ENCODE measurements around the gene EPS8L3.
"Not testable (repeated sequence)": the region's sequence is repeated elsewhere in the genome, so short reads cannot be mapped to it uniquely, and the experiment has no call there.

EPS8L3 gene, protein sequence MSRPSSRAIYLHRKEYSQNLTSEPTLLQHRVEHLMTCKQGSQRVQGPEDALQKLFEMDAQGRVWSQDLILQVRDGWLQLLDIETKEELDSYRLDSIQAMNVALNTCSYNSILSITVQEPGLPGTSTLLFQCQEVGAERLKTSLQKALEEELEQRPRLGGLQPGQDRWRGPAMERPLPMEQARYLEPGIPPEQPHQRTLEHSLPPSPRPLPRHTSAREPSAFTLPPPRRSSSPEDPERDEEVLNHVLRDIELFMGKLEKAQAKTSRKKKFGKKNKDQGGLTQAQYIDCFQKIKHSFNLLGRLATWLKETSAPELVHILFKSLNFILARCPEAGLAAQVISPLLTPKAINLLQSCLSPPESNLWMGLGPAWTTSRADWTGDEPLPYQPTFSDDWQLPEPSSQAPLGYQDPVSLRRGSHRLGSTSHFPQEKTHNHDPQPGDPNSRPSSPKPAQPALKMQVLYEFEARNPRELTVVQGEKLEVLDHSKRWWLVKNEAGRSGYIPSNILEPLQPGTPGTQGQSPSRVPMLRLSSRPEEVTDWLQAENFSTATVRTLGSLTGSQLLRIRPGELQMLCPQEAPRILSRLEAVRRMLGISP

DNA sequence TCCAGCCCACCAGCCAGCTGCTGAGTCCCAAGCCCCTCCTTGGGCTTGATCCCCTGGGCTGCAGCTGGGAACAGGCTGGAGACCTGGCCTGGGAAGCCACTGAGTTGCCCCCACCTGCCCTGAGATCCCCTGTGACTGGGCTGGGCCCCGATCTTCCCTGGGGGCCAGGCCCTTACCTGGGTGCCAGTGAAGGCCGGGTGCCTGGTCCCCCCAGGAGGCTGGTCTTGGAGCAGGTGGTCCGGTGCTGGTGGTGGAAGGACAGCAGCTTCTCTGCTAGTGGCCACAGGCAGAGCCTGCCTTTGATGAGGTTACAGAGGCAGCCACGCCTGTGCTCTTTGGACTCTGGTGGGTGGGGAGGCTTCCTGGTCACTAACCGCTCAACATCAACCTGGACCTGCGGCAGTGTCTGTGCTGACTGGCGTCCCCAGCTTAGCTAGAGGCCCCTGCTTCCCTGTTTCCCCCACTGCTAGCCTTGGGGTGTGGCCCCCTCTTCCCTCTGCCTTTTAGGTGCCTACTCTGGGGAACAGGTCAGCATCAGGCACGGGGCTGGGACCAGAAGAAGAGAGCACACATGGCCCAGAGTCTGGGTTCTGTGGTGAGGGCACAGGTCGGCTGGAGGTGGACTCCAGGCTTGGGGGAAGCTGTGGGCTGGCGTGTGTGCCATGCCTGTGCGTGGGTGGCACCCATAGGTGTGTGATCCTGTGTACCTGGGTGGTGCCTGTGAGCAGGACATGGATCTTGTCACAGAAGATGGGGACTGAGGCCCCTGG is at the start of gene EPS8L3:
Gene EPS8L3, minus strand, starts transcription at position 278 of the 770 bp plus-strand sequence. CDS start 2,174 bp downstream, outside the sequence.
- DNase-seq (ENCODE audit: low read depth in 3 of 3) = no peak

DNA sequence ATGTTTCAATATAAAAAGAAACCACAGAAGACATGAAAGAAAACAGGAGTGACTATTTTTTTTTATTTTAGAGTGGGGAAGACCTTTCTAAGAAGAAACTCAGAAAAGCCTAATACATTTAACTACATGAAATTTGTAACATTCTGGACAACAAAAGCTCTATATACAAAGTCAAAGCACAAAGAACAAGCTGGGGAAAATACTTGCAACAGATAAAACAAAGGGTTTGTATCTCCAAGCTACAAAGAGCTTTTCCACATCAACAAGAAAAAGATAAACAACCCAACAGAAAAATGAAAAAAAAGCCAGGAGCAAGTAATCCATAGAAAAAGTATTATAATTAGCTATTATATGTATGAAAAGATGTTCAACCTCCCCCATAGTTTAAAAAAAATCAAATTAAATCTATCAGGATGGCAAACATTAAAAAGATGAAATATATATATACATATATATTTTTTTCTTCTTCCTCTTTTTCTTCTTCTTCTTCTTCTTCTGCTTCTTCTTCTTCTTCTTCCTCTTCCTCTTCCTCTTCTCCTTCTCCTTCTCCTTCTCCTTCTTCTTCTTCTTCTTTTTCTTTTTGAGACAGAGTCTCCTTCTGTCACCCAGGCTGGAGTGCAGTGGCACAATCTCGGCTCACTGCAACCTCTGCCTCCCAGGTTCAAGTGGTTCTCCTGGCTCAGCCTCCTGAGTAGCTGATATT is 49.1 kb upstream of the EPS8L3 start:
- no peak for DNase-seq (ENCODE audit: low read depth in 3 of 3)

DNA sequence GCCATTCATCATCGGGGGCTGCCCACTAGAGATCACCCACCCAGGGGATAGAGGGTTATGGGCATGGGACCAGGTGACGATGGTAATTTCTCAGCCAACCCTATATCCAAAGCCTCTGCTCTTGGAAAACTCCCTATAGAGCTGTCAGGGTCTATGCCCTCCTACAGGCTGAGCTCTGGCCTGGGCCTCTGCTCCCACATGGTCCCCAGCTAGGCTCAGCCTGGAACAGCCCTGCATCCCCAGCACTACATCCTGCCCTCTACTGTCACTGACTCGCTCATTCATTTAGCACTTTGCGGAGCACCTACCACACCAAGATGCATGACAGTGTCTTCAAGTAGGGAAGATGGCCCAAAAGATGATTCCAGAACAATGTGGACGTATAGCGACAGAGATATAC is 45.0 kb upstream of the EPS8L3 start:
- DNase-seq (ENCODE audit: low read depth in 3 of 3) = no peak

DNA sequence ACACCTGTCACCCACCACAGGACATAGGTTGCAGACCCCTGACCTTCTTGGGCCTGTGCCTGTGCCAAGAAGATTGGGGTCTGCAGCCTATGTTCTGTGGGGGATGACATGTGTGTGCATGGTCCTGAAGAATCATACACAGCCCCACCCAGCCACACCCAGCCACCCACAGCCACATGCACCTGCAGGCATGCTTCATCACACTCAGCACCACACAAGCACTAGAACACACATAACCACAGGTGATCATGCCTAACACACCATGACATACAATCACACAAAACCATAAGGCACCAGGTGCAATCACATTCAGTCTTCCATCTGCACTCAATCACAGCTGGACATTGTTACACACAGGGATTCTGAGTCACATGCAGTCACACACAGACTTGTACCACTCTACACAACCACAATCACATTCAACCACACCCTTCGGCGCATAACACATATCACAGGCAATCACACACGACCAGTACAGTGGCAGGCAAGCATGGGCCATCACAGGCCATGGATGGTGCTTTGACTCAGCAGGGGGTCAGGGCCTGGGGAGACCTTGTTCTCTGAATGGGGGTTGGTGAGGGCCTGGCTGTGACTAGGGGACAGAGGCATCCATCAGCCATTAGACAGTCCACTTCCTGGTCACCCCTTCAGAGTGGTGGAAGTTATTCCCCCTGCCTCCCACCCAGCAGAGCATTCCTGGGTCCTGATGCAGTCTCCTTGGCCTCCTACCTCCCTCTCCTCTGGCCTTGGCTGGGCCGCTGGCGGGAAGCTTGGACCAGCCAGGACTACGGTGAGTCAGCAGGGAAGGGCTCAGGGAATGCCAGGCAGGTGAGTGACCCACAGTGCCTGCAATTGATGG is 44.3 kb upstream of the EPS8L3 start:
- no peak for DNase-seq (ENCODE audit: low read depth in 3 of 3)

DNA sequence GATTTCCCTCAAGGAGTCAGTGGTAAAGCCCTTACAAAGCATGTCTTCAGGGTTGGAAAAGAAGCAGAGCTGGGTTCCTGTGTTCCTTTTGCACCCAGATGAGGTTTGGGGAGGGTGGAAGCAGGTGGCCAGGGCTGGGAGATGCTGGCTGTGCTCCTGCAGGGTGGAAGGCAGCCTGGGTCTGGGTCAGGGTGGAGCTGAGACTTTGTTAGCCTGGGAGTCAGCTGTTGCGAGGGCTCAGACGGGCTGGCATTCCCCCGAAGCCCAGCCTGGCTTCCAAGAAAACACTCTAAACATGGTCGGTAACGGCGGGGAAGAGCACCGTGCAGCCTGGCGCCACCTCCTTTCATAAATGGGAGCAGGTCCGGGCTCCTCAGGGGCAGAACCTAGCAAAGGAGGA is 43.7 kb upstream of the EPS8L3 start:
- DNase-seq (ENCODE audit: low read depth in 3 of 3) = no peak

DNA sequence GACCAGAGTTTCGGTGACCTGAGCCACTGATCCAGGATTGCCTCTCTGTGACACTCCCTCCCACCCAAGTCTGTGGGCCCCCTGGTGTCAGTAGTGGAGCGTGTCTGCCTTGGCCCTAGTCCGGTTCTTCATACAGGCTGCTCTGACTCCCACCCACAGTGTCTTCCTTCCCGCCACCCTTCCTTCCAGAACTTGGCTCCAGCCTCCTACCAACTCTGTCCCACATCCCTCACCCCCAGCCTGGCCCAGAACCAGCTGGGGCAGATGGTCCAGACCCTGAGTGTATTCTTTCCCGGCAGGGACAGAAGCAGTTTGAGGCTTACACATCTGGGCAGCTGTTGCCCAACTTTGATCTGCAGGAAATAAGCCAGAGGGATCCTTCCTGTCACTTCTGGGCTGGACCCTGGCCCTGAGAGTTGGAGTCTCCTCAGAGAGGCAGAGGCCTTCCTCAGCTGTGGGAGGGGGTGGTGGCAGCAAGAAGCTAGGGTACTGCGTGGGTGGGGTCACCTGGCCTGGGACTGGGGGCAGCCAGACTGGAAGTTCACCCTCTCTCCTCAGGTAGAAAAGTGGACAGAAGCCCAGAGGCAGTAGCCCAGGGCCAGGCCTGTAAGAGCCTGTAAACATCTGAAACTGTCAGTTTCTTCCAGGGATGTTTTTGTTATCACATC is 43.1 kb upstream of the EPS8L3 start:
- no peak for DNase-seq (ENCODE audit: low read depth in 3 of 3)

DNA sequence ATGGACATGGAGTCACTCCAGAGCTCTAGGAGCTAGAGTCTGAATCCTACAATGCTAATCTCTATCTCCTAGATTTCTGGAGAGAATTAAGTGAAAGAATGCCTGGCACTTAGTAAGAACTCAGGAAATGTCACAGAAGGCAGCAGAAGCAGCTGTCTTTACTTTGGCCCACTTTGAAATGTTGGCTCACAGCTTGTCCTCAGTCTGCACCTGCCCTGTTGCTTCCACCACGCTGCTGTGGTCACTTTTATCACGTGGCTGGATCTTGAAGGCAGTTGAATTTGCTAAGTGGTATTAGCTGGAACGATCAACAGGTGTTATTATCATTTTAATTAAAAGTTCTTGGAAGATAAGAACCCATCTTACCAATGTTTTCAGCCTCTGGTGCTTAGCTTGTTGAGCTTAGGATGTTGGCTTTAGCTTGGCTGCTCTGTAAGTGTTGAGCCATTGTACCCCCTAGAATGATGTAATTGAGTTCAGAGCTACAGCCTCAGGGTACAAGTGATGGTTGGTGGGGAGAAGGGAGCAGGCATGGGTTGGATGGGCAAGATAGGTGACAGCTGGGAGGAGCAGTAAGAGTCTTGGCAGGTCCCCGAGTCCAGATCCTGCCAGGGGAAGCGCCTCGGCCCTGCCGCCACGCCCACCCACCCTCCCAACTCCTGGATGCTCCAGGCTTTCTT is 41.9 kb upstream of the EPS8L3 start:
- no peak for DNase-seq (ENCODE audit: low read depth in 3 of 3)

DNA sequence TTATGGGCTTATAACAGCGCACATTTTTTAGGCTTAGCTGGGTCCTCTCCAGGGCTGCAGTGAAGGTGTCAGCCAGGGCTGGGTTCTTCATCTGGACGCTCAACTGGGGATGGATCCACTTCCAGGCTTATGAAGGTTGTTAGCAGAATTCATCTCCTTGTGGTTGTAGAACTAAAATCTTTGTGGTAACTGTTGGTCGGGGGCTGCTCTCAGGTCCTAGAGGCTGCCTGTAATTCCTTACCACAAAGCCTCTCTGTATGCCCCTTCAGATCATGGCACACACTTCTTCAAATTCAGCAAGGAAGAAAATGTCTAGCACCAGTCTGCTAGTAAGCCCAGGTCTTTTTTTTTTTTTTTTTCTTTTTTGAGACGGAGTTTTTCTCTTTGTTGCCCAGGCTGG is 40.9 kb upstream of the EPS8L3 start:
- DNase-seq (ENCODE audit: low read depth in 3 of 3) = no peak

DNA sequence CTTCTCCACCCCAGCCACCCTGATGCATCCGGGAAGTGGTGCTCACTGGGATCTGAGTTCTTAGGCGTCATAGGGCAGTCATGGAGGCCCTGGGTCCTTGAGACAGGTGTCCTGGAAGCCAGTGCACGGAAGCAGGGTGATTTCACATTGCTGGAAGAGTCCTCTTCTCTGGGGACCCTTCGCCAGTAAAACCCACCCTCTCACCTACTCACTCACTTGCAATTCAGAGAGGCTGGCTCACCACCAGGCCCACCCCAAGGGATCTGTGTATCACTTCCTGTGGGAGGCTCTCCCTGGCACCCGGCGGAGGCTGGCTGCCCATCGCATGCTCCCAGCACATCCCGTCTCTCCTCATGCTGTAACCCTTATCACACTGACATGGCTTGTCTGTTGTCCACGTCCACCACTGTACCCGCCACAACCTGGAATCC is 40.2 kb upstream of the EPS8L3 start:
- DNase-seq (ENCODE audit: low read depth in 3 of 3) = no peak

DNA sequence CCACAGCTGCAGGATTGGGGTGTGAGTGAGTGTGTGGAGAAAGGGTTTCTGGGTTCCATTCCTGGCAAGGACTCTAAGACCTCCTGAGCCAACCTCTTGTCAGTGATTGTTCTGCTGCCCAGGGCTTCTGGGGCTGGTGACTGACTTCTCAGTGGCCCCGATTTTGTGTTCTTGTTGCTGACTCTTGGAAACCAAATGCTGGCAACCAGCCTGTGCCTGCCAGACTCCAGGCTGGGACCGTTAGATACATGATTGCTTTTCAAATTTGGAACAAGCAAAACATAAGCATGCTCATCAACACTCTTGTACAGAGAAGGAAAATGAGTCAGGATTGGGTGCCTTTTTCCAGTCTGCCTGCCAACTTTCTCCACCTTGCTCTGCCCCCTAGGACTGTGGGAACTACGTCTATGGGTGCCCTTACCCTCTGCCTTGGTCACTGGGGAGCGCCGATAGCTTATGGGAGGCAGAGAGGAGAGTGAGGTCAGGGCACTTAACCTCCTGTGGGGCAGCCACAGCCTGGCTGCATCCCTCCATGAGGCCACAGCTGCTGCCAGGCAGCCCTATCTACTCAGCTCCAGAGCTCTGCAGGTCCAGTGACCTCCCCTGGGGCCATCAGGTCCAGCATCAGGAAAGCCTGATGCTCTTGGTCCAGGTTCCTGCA is 39.3 kb upstream of the EPS8L3 start:
- no peak for DNase-seq (ENCODE audit: low read depth in 3 of 3)

DNA sequence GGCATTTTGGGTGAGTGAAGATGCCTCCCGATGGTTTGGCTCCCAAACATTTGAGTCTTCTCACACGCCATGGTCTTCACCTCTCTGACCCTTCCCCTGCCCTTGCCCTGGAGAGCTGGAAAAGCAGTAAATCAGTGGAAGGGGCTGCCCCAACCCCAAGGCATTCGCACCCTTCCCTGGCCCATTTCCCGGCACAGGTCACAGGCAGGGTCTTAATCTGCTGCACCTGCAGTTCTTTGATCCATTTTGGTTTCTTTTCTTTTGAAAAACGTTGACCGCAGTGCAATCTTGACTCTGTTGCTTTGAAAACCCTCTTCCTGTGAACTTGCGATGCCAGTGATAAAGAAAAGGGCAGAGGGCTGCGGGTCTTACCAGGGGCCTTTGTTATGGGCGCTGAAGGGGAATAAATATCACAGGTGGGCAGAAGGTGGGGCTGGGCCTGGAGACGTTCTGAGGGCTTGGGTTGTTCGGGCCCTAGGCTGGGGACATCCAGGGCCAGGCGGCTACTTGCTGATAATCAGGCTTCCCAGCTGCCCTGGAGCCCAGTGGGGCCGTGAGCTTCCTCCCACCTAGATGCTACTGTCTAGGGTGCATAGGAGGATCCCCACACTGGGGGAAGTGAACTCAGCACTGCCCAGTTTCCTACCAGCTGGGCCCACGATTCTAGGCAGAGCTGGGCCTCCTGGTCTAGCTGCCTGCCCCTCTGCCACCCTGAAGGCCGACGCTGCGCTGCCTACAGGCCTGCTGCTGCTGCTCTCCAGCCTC is 38.6 kb upstream of the EPS8L3 start:
- DNase-seq (ENCODE audit: low read depth in 3 of 3) = peak in 2 of 3 experiments; percentile 11 to 21

DNA sequence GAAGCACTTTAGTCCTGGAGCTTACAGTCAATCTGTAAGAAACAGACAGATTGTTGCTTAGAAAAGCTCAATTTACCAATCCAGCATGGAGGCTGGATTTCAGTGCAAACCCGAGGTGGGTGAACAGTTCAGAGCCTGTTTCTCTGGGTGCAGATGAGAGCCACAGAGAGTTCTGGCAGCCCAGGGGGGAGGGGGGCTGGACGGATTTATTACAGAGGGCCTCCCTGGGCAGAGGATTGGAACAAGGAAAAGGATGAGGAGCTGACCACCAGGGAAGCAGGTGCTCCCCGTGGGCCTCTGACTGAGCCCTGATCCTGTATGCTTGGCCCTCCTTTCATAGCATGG is 38.0 kb upstream of the EPS8L3 start:
- no peak for DNase-seq (ENCODE audit: low read depth in 3 of 3)

DNA sequence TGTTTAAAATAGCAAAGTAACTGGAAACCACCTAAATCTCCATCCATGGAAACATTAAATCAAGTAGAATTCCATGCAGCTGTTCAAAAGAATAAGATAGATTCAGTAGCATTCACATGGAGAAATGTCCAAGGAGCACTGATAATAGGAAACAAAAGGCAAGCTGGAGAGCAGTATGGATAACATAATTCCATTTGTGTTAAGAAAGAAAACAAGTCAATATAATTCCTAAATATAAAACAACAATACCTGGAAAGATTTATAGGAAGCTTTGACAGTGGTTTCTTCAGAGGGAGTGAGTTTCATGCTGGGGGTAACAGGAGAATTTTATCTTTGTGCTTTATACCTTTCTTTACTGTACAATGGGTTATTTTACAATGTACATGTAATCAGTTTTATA is 36.6 kb upstream of the EPS8L3 start:
- no peak for DNase-seq (ENCODE audit: low read depth in 3 of 3)

DNA sequence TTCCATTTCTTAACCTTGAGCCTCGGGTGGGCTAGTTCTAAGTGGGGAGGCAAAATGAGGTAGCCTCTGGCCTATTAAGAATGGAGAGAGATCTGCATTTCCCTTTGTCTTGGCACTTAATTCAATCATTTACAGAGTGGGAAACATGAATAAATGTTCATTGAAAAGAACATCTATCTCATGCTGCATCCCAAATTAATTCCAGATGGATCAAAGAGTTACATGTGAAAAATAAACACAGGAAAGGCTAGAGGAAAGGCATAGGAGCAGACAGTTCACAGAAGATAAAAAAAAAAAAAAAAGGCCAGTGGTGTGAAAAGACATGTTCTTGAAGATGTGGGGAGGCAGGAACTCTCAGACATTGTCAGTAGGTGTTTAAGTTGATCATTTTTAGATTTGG is 35.7 kb upstream of the EPS8L3 start:
- DNase-seq (ENCODE audit: low read depth in 3 of 3) = no peak

DNA sequence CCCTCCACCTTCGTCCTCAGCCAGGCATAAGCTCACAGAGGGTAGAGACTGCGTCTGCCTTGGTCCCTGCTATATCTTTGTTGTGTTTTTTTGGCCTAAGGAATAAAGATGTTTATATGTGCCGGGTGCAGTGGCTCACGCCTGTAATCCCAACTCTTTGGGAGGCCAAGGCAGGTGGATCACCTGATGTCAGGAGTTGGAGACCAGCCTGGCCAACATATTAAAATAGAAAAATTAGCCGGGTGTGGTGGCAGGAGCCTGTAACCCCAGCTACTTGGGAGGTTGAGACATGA is 33.5 kb upstream of the EPS8L3 start:
- DNase-seq (ENCODE audit: low read depth in 3 of 3) = not testable (repeated sequence)

DNA sequence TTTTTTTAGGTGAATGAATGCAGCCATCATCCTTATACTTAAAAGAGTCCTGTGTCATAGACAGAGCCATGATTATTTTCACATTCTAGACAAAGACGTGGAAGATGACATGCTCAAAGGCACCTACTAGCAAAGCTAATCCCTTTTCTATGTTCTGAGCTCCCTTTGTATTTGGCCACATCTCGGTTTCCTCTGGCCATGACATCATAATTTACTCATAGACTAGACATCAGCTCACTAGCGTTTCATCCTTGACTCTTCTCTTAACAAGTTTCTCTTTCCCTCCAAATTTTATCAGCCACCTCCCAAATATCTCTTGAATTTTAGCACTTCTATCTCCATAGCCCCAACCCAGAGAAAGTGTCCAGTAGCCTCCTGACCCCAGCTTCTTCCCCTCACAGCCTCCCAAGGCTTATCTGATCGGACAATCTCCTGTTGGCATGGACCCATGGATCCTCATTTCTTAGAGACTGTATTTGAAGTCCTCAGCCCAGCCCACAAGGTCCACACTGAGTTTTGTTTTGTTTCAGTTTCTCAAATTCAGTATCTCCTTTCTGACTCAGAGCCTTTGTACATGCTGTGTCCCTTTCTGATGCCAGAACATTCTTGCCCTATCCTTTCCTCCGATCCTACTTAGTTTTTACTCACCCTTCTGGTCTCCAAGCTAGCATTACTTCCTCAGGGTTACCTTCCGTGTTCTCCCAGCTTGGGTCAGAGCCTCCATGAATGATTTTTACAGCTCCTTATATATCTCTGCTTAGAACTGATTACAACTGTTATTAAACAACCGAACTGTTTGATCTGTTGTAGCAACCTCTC is 33.0 kb upstream of the EPS8L3 start:
- DNase-seq (ENCODE audit: low read depth in 3 of 3) = no peak

DNA sequence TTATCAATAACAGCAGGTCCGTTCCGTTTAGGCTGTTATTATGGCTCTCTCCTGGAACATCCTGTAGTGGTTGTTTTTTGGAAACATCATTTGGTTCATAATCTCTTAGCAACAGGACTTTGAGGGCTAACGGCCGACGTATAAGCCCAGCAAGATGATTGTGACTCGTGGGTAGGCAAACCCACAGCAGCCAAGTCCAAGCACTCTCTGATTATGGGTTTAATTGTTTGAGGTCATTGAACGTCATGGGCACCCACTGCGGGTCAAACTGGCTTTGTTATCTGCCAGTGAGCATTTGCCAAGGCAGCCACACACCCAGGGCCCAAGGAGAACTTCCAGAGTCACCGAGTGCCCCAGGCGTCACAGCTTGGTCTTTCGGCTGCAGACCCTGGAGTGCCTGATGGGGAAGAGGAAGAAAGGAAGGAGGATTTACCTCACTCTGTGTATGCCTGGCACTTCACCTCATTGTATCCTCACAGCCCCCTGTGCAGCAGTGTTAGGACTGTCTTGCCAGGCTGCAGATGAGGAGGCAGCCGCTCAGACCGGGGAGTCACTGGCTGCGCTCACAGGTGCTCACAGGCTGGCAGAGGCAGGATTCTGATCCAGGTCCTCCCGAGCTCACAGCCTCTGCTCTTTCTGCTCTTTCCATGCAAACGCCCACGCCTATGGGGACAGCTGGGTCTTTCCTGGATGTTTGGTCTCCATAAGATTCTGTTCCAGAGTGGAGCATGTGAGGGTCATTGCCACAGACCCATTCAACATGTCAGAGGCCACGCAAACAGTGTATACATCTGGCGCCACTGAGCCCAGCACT is 30.8 kb upstream of the EPS8L3 start:
- no peak for DNase-seq (ENCODE audit: low read depth in 3 of 3)

Measured in stimulated activated CD4-positive, alpha-beta T cell treated with anti-CD3 and anti-CD28 coated beads, TNF-alpha, amount 100 ng/mL, for 4 hours (primary cell).